Fibroblast of skin of right quadriceps (primary cell): ENCODE measurements around the gene HIC1.
A peak's percentile ranks its signal among the peaks of the same experiment; 100 is the strongest.

Source experiments
- DNase-seq: peaks from one replicate; pipeline ENCODE4 v3.0.0-alpha.2; 2013

The HIC1 gene

DNA sequence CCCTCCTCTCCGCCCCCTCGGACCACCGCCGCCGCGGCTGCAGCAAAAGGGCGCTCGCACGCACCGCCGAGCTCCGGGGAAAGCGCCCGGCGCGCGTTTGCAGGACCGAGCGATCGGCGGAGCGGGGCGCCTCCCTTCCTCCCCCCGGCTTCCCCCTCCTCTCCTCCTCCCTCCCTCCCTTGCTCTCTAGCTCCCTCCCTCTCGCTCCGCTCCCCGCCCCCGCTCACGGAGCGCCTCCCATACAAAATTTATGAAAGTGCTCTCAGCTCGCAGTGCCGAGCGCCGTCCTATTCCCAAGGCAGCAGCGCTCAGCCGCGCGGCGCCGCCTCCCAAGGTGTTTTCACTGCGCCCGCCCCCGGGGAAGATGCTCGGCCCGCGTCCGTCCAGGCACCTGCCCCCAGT is 29.7 kb upstream of the HIC1 start, which contains the start of gene RTN4RL1:
RTN4RL1 (minus strand) TSS at position 115 of the 402 bp plus-strand sequence. CDS start 469 bp downstream, outside the sequence.
- peak; percentile 73 for DNase-seq

DNA sequence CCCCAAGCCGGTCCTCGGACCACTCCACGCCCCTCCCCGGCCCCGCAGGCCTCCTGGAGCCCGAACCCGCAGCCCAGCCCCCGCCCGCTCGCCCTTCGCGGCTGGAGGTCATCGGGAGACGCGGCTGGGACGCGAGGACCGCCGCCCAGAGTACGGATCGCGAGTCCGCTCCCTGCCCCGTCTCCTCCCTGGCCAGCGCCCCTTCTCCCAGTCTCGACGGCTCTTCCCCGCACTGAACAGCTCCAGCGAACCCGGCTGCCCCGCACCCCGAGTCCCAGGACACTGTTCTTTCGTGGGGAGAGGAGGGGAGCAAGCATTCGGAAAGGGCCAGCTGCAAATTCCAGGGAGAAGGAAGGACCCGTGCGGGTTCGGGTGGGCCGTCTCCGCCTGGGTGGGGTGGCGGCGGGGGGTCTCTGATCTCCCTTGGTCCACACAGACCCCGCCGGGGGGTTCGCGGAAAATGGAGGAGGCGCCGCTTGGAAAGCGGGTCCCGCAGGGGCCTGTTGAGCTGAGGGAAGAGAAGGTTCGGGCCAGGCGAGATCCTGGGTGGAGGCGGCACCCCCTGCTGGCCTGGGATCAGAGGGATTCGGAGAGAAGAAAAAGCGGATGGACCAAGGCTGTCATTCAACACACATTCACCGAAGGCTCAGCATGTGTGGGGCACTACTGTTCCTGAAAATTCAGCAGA is 29.1 kb upstream of the HIC1 start:
- peak; percentile 62 for DNase-seq

DNA sequence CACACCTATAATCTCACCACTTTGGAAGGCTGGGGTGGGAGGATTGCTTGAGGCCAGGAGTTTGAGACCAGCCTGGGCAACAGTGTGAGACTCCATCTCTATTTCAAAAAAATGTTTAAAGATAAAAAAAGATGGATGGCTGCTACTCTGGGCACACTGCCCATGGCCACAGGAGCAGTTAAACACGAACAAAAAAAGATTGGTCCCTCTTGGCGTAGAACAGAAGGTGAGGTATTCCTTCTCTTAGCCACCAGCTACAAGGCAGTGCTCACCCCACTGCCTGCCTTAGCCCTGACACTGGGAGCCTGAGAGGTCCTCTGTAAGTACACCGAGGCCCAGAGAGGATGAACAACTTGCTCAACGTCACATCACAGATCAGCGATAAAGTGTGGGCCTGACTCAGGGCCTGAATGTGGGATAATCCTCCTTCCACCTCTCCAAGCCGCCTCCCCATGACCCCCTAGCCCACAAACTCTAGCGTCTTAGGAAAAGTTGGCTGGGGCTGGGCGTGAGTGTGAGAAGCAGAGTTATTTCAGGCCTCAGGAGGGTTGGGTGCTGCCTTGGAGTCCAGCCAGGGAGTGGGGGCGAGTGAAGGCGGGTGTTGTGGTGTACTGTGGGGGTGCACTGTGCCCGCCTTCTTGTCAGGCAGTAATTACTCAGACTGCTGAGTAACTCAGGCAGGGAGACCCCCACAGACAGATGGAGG is 27.2 kb upstream of the HIC1 start:
- peak; percentile 35 for DNase-seq

DNA sequence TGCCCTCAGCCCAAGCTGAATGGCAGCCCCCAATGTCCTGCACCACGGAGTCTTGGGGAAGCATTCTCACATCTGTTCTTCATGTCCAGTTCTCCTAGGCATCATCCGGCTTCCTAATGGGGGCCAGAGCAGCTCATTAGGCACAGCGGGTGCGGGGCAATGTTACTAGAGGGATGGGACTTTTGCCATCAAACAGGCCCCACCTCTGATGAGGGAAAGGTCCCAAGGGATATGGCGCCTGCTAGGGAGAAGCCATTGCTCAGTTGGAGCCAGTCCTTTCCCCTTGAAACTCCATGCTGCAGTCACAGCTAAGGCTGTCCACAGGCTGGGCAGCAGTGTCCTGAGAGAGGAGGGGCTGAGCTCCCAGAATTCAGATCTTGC is 26.7 kb upstream of the HIC1 start:
- DNase-seq = no peak

DNA sequence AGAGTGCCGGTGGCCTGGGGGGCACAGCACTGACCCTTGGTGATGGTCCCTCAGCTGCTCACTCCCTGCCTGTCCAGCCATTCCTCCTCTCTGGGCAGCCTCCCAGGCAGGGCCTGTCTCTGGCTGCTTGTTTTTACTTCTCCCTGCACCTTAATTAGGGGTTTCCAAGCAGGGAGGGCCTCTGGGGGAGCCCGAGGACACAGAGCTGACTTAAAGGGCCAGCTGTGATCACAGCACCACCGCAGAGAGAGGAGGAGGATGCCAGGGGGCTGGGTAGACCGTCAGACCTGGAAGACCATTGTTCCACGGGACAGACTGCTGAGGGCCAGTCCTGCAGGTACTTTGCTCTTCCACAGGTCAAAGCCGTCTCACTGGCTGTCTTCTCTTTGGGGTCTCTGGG is 26.2 kb upstream of the HIC1 start:
- no peak for DNase-seq

DNA sequence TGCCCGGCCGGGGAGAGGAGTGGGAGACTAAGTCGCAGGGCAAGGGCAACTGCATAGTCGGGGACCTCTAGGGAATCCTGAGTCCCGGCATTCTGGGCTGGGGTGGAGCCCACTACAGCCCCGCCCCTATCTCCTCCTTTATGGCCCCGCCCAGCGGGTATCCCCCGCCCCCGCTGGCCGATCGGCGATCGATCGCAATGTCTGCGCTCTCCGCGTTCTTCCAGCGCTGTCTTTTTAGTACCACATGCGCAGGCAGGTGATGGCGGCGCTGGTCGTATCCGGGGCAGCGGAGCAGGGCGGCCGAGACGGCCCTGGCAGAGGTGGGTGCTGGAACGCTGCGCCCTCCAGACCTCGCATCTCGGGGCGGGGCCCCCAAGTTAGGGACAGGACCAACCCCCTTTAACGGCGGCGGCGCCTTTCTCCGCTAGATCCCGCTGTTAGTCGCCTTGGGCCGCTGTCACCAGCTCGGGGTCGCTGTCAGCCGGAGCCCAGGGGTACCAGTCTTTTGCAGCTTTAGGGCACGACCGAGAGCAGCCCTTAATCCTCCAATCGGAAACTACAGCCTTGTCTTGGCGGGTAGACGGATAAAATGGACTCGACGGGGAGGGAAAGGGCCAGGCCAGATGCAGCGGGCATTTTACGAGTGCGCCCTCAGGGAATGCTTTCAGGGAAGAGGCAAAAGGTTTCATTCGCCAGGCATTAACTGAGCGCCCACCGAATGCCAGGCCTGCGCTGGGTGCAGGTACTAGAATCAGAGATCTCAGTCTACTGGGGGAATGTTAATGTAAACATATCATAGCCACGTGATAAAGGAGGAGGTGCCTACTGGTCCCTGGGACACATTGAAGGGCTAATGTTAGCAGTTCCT is 24.8 kb upstream of the HIC1 start, which contains the start of gene DPH1:
DPH1 (plus strand) TSS at position 243 of the 868 bp plus-strand sequence; CDS start at position 260, 17 bp downstream.
- peak; percentile 90 for DNase-seq

DNA sequence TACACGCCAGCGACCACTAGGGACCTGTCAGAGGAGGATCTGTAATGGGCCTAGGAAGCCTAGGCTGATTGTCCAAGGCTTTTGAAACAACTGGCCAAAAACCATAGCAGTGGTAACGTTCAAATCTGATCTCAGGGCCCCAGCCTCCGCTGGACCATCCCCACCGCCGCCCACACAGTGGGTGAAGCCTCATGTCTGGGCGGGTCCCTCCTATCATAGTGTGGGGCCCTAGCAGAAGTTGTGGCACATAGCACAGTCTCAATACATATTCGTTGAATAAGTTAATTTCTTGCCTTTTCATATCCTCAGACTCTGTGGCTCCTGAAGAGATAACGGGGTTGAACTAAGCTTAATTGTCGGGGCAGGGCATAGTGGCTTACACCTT is 24.1 kb upstream of the HIC1 start:
- DNase-seq = no peak

DNA sequence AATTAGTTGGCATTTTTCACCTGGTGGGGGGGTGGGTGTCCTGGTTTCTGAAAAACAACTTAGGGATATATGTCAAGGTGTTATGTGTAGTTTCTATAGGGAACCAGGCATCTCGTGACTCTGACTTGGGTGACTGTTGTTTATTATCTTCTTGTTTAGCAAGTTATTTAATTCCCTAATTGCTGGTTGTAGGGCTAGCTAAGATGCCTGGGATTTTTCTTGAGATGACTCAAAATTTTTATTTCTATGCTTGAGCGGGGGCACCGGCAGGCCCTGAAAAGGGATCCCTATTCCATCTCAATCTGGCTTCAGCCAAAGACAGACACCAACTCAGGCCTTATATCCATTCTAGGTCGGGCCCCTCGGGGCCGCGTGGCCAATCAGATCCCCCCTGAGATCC is 21.8 kb upstream of the HIC1 start:
- DNase-seq = peak; percentile 63

DNA sequence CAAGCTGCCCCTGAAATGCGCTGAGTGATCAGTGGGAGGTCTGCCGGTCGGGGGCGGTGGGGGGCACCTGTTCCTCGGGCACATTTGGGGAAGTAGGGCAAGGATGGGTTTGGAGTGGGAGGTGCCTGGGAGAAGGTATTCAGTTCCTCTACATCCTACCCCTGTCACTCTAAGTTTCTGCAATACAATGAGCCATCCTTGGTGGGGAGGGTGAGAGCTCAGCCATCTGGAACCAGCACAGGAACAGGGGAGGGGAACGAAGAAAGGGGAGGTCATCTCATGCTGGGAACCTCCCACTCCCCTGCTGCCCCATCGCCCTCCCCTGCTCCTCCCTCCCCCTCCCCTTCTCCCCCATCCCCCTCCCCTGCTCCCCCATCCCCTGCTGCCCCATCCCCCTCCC is 20.7 kb upstream of the HIC1 start:
- peak; percentile 88 for DNase-seq

DNA sequence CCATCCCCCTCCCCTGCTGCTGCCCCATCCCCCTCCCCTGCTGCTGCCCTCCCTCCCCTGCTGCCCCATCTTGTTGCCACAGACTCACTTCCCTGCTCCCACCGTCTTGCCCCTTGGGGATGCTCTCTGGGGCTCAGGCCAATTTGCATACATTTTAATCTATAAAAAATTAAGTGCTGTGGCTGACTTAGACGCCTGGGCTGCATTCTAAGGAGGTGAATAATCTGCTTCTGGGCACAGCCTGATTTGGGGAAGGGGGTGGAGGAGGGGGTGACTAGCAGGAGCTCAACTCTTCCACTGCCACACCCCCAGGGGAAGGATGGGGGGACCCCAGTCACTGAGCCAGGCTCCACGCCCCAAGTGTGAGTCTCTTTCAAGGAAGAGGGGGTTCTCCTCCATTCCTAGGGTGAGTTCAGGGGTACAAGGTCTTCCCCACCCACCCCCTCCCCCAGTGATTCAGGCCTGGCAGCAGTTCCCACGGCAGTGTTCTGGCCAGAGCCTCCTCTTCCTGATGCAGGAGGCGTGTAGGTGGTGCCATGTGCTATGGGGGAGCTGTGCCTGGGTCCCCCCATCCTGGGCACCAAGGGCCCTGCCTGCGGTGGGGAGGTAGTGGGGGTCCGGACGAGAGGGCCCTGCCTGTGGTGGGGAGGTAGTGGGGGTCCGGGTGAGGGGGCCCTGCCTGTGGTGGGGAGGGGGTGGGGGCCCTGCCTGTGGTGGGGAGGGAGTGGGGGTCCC is 19.9 kb upstream of the HIC1 start:
- peak; percentile 99 for DNase-seq

DNA sequence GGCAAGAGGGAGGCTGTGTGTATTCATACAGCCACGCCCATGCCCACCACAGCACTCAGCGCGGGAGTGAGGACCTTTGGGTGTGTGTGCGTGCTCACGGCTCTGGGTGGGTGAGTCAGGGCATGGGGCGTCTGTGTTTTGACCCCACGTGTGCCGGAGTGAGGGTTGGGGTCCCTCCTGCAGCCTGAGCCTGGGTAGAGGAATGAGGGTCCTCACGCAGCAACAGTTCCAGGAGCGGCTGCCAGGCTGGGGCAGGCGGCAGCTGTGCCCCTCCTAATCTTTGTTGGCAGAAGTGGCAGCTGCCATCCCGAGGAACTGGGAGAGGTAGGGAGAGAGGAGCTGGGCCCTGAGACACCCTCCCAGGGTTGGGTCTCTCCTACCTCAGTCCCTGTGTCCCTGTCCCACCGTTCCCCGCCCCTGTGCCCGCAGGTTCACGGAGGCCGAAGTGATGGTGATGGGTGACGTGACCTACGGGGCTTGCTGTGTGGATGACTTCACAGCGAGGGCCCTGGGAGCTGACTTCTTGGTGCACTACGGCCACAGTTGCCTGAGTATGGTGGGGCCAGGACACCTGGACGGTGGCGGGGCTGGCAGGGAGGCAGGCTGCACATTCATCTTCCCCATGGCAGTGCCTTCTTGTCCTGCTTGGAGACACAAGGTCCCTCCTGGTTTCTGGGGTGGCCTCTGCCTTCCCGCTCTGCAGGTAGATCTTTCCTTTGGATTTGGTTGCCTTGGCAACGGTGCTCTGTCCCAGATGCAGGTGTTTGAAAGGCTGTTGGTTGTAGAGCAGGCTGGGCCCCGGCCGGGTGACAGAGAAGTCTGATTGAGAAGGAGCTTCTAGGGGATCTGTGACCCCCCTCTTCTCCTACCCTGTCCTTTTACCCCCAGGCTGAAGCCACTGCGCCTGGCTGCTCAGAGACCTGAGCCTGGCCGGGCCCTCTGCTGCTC is 19.1 kb upstream of the HIC1 start:
- no peak for DNase-seq

DNA sequence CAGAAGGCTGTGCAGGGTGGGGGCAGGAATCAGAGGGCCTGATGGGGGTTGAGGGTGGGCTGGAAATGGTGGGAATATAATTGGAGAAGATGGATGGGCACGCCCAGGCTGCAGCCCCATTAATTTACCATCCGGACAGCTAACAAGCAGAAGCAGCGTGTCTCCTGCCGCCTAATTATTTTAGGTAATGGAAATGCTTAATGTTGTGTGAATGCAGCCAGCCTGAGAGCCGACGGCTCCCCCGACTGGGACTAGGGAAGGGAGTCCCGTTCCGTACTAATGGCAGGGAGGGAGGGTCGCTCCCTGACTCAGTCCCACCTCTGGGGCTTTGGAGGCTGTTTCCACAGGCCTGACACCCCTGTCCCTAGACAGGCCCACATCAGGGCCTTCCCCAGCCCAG is 17.7 kb upstream of the HIC1 start:
- DNase-seq = no peak

DNA sequence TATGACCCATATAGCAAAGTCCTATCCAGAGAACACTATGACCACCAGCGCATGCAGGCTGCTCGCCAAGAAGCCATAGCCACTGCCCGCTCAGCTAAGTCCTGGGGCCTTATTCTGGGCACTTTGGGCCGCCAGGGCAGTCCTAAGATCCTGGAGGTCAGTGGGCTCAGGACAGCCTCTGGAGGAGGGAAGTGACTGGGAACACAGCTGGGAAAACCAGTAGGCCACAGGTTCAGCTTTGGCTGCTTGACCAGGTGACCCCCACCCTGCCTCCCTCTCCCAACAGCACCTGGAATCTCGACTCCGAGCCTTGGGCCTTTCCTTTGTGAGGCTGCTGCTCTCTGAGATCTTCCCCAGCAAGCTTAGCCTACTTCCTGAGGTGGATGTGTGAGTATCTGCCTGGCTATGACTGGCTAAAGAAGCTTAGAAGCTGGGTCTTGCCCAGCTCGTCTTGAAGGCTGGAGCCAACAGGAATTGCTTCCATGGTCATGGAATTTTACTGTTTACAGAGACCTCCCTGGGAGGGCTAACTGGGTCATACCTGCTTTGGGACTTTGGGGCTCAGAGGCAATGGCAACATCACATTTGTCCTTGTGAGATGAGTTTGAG is 14.6 kb upstream of the HIC1 start:
- no peak for DNase-seq

DNA sequence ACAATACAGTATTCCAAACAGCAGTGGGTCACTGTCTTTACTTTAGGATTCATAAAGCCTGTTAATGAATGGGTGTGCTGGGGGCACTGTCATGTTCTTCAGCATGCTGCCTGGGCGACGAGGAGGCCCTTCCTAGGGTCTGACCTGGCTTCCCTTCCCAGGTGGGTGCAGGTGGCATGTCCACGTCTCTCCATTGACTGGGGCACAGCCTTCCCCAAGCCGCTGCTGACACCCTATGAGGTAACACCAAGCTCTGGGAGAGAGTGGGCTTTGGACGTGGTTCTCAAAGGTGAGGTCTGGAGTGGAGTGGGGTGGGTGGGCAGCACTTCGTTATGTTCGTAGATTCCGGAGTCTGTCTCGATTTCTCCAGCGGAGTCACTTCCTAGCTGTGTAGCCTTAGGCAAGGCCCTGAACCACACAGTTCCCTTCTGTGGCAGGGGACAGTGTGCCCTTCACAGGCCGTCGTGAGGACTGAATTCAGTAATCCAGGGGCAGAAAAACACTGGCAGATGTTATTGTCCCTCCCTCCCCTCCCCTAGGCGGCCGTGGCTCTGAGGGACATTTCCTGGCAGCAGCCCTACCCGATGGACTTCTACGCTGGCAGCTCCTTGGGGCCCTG is 13.9 kb upstream of the HIC1 start:
- no peak for DNase-seq

DNA sequence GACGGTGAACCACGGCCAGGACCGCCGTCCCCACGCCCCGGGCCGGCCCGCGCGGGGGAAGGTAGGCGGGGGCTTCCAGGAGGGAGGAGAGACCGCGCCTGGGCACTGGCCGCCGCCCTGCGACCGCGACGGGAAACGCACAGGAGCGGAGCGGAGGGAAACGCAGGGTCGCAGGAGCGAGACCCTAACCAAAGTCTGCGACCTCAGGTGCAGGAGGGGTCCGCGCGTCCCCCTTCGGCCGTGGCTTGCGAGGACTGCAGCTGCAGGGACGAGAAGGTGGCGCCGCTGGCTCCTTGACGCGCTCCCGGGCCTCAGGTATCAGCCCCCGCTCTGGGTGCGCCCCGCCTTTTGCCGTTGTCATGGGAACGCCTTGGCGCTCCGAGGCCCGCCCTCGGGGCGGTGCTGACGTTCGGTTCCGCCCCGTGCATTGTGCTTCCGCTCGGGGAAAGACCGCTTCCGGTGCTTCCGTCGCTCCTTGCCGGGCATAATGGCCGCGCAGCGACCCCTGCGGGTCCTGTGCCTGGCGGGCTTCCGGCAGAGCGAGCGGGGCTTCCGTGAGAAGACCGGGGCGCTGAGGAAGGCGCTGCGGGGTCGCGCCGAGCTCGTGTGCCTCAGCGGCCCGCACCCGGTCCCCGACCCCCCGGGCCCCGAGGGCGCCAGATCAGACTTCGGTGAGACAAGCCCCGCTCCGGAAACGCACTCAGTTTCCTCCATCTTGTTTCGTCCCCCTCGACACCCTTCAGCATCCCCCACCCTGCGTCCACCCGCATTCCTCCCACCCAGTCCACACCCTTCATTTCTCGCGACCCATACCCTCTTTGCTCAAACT is 13.1 kb upstream of the HIC1 start, which contains the start of gene OVCA2:
OVCA2 (plus strand) TSS at position 462 of the 829 bp plus-strand sequence; CDS start at position 488, 26 bp downstream.
- peak; percentile 94 for DNase-seq

DNA sequence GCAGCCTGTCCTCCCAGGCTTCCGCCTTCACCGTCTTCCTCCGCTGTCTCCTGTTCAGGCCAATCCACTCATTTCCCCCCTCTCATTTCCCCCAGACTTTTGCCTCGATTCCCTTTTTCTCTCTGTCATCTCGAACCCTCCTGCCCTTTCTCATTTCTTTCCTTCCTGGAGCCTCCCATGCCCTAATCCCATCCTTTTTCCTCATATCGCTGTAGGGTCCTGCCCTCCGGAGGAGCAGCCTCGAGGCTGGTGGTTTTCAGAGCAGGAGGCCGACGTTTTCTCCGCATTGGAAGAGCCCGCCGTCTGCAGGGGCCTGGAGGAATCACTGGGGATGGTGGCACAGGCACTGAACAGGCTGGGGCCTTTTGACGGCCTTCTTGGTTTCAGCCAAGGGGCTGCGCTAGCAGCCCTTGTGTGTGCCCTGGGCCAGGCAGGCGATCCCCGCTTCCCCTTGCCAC is 12.5 kb upstream of the HIC1 start:
- no peak for DNase-seq

DNA sequence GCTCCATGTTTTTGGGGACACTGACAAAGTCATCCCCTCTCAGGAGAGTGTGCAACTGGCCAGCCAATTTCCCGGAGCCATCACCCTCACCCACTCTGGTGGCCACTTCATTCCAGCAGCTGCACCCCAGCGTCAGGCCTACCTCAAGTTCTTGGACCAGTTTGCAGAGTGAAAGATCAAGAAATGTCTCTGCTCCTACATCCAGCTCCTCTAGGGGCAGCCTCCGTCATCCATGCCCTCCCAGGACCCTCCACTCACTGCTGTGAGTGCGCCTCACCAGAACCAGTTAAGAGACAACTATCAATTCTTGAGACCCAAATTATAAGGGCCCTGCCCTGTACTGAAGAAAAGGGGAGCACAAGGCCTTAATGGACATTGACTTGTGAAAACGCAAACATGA is 12.0 kb upstream of the HIC1 start:
- no peak for DNase-seq

DNA sequence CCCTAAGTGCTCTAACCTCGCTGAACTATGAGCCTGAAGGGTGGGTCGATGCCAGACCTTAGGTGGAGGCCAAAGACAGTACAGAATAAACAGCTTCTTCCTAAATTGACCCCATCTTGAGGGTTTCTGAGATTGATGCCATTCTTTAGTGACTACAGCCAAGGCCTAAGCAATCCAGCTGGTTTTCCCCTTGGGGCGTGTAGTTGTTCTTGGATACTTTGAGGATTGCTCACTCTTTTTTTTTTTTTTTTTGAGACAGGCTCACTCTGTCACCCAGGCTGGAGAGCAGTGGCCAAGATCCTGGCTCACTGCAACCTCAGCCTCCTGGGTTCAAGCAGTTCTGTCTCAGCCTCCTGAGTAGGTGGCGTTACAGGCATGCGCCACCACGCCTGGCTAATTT is 11.1 kb upstream of the HIC1 start:
- DNase-seq = peak; percentile 65

DNA sequence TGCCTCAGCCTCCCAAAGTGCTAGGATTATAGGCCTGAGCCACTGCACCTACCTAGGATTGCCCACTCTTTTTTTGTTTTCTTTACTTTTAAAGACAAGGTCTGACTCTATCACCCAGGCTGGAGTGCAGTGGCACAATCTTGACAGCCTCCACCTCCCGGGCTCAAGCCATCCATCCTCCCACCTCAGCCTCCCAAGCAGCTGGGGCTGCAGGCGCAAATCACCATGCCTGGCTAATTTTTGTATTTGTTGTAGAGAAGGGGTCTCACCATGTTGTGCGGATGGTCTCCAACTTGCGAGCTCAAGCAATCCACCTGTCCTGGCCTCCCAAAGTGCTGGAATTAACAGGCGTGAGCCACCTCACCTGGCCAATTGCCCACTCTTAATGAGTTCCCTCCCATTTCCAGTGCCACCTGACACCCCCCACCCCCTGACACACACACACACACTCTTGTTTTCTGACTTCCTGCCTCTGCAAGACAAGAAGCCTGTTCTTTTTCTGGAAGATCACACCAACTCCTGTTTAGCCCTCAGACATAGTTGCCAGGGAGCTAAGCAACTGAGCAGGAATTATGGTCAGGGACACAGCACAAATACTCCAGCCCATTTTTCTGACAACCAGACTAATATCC is 10.5 kb upstream of the HIC1 start:
- no peak for DNase-seq
